SK-N-SH (cell line): ENCODE data around the gene ATF4.

Source experiments
- CHD2 ChIP-seq: fragments of 150-350 bp; IDR thresholded peaks from 2 replicates; pipeline ENCODE4 v1.6.1; 2018; ENCODE audit warnings: low read length; ENCODE audit not compliant: partially characterized antibody
- CTCF ChIP-seq: fragments of 200-600 bp; sonication (generic); IDR thresholded peaks from 2 replicates; pipeline ENCODE4 v1.6.1; 2017; ENCODE audit warnings: antibody characterized with exemption, mild to moderate bottlenecking, moderate library complexity
- ELF1 ChIP-seq: IDR thresholded peaks from 2 replicates; pipeline ENCODE4 v1.4.0; 2012
- EP300 ChIP-seq, 2 experiments: IDR thresholded peaks; 2 replicates each; pipeline versions ENCODE4 v1.4.0 to v1.6.1; 2012; ENCODE audit warnings: borderline replicate concordance in 1 of 2, low read depth in 1 of 2, low read length in 1 of 2
- EZH2phosphoT487 ChIP-seq: fragments of 200-600 bp; sonication (generic); IDR thresholded peaks from 2 replicates; pipeline ENCODE4 v1.6.1; 2017; ENCODE audit warnings: low read depth, mixed run types, mild to moderate bottlenecking, antibody characterized with exemption, moderate library complexity, borderline replicate concordance
- GABPA ChIP-seq: IDR thresholded peaks from 2 replicates; pipeline ENCODE4 v1.4.0; 2012; ENCODE audit warnings: low read depth, mild to moderate bottlenecking
- MAX ChIP-seq: IDR thresholded peaks from 2 replicates; pipeline ENCODE4 v1.4.0; 2012; ENCODE audit warnings: low read depth
- POLR2AphosphoS5 ChIP-seq: IDR thresholded peaks from 2 replicates; pipeline ENCODE4 v1.6.1; 2012; ENCODE audit warnings: low read depth, low read length
- RAD21 ChIP-seq: IDR thresholded peaks from 2 replicates; pipeline ENCODE4 v1.6.1; 2012; ENCODE audit warnings: mild to moderate bottlenecking, low read length
- TAF1 ChIP-seq: IDR thresholded peaks from 2 replicates; pipeline ENCODE4 v1.6.1; 2012; ENCODE audit warnings: low read depth, mild to moderate bottlenecking, low read length, moderate library complexity, borderline replicate concordance
- TEAD4 ChIP-seq: IDR thresholded peaks from 2 replicates; pipeline ENCODE4 v1.4.0; 2012; ENCODE audit warnings: mild to moderate bottlenecking, borderline replicate concordance; ENCODE audit not compliant: insufficient read depth
- USF1 ChIP-seq: IDR thresholded peaks from 2 replicates; pipeline ENCODE4 v1.4.0; 2012; ENCODE audit warnings: low read depth, borderline replicate concordance
- USF2 ChIP-seq: fragments of 150-350 bp; IDR thresholded peaks from 2 replicates; pipeline ENCODE4 v1.6.1; 2017; ENCODE audit warnings: antibody characterized with exemption, low read length, low read depth, borderline replicate concordance

GRCh38 chr22:39498802-39499201, 21.6 kb upstream of the ATF4 start:
- TF ChIP-seq CTCF (no peak), EP300 (IDR thresholded peaks at IDR 0.05; ENCODE audit: borderline replicate concordance in 1 of 2, low read depth in 1 of 2, low read length in 1 of 2) (no peak), ELF1 (no peak), USF2 (no peak), TEAD4 (no peak), USF1 (no peak), MAX (no peak), GABPA (no peak), RAD21 (no peak), TAF1 (no peak), POLR2AphosphoS5 (no peak), EZH2phosphoT487 (no peak), CHD2 (no peak)
